Keratinocyte (primary cell): ENCODE measurements around the gene KDM3A. TPM values are rescaled to one million over a fixed set of nuclear protein-coding genes. Genes with fewer than 3 reads are reported as not detected.

Source experiments
- DNase-seq: peaks from one replicate; pipeline ENCODE4 v3.0.0-alpha.2; 2011; ENCODE audit warnings: low read depth, missing footprints, low spot score
- FAIRE-seq: peaks from 2 replicates; lab custom pipeline; 2011; peaks lifted over from hg19 to GRCh38; lab: Jason Lieb, UNC
- H2AFZ ChIP-seq: 2 replicates; pipeline ENCODE4 v1.6.0; 2012; ENCODE audit warnings: low read length, control low read depth, inconsistent platforms; ENCODE audit not compliant: control insufficient read depth
- H3K27ac ChIP-seq: 2 replicates; pipeline ENCODE4 v1.5.1; 2011; ENCODE audit warnings: low read length; ENCODE audit not compliant: control insufficient read depth, insufficient read depth
- H3K27me3 ChIP-seq: 3 replicates; pipeline ENCODE4 v1.6.0; 2011; ENCODE audit warnings: low read length; ENCODE audit not compliant: control insufficient read depth, insufficient read depth; ENCODE audit errors: extremely low read depth
- H3K36me3 ChIP-seq, 2 experiments: 2 replicates in 1 of 2; 3 replicates in 1 of 2; pipeline ENCODE4 v1.5.1; 2011; ENCODE audit warnings: low read length in 2 of 2, mild to moderate bottlenecking in 1 of 2; ENCODE audit not compliant: control insufficient read depth in 2 of 2, insufficient read depth in 2 of 2; ENCODE audit errors: extremely low read depth in 1 of 2
- H3K4me1 ChIP-seq: 3 replicates; pipeline ENCODE4 v1.5.1; 2011; ENCODE audit warnings: low read length; ENCODE audit not compliant: control insufficient read depth, insufficient read depth; ENCODE audit errors: extremely low read depth
- H3K4me2 ChIP-seq: 3 replicates; pipeline ENCODE4 v1.6.0; 2011; ENCODE audit warnings: low read depth, low read length; ENCODE audit not compliant: control insufficient read depth, insufficient read depth; ENCODE audit errors: extremely low read depth
- H3K4me3 ChIP-seq, 3 experiments: fragments of 200-600 bp in 1 of 3; sonication (generic) in 1 of 3; 2 replicates in 2 of 3; 3 replicates in 1 of 3; pipeline ENCODE4 v1.5.1; 2011 to 2016; ENCODE audit warnings: low read length in 3 of 3, mild to moderate bottlenecking in 3 of 3, control low read depth in 2 of 3, inconsistent platforms in 1 of 3, low read depth in 1 of 3, mixed read lengths in 1 of 3, mixed run types in 1 of 3, moderate library complexity in 1 of 3; ENCODE audit not compliant: control insufficient read depth in 2 of 3, insufficient read depth in 2 of 3; ENCODE audit errors: extremely low read depth in 1 of 3
- H3K79me2 ChIP-seq: 2 replicates; pipeline ENCODE4 v1.6.0; 2012; ENCODE audit warnings: low read length; ENCODE audit not compliant: control insufficient read depth, insufficient read depth
- H3K9ac ChIP-seq: 3 replicates; pipeline ENCODE4 v1.6.0; 2011; ENCODE audit warnings: low read length; ENCODE audit not compliant: control insufficient read depth, insufficient read depth; ENCODE audit errors: extremely low read depth
- H3K9me1 ChIP-seq: 3 replicates; pipeline ENCODE4 v1.6.0; 2011; ENCODE audit warnings: low read length; ENCODE audit not compliant: control insufficient read depth, insufficient read depth; ENCODE audit errors: extremely low read depth
- H3K9me3 ChIP-seq: 2 replicates; pipeline ENCODE4 v1.5.1; 2012; ENCODE audit warnings: low read depth, low read length; ENCODE audit not compliant: control insufficient read depth
- H4K20me1 ChIP-seq: 3 replicates; pipeline ENCODE4 v1.6.0; 2011; ENCODE audit warnings: low read length; ENCODE audit not compliant: control insufficient read depth, insufficient read depth; ENCODE audit errors: extremely low read depth
- EZH2 ChIP-seq: IDR thresholded peaks from one replicate; pipeline ENCODE4 v1.6.1; 2012; ENCODE audit warnings: inconsistent platforms, mild to moderate bottlenecking, low read length, moderate library complexity
- dilution Hi-C: fragments of 300-500 bp; cut with MboI; formaldehyde crosslinking; loops from one replicate; pipeline ENCODE4 v1.7.0; 2020; ENCODE audit warnings: low sequenced_read_pairs; ENCODE audit not compliant: extremely low pct_ligation_motif_present
- polyA plus RNA-seq, 5 experiments: library from polyadenylated mRNA; depleted of rRNA in 3 of 5; stranded (reverse) in 3 of 5; stranded (forward) in 1 of 5; unstranded in 1 of 5; fragments of >200 nt; gene quantifications; 1 replicate in 1 of 5; 2 replicates in 3 of 5; 3 replicates in 1 of 5; pipeline versions ENCODE4 v1.2.1 to v1.2.3, GENCODE V29; 2011 to 2012; ENCODE audit warnings: missing spikeins in 2 of 5, low read depth in 1 of 5, low replicate concordance in 1 of 5
- TF ChIP-seq, protein P1 (sequence below), 3 experiments: IDR thresholded peaks in 1 of 3; conservative IDR thresholded peaks in 1 of 3; optimal IDR thresholded peaks in 1 of 3; 2 replicates in 2 of 3; 3 replicates in 1 of 3; pipeline versions ENCODE3 to v1.5.1; 2011; ENCODE audit warnings: low read length in 3 of 3, mild to moderate bottlenecking in 3 of 3, moderate library complexity in 2 of 3, control low read depth in 1 of 3, inconsistent platforms in 1 of 3; ENCODE audit not compliant: insufficient read depth in 2 of 3; ENCODE audit errors: extremely low read depth in 1 of 3

The KDM3A gene
- polyA plus RNA-seq, 1 donor (not counting 4 experiments of a cell fraction or from before 2014, with no cell fraction given): 32.9 TPM

DNA sequence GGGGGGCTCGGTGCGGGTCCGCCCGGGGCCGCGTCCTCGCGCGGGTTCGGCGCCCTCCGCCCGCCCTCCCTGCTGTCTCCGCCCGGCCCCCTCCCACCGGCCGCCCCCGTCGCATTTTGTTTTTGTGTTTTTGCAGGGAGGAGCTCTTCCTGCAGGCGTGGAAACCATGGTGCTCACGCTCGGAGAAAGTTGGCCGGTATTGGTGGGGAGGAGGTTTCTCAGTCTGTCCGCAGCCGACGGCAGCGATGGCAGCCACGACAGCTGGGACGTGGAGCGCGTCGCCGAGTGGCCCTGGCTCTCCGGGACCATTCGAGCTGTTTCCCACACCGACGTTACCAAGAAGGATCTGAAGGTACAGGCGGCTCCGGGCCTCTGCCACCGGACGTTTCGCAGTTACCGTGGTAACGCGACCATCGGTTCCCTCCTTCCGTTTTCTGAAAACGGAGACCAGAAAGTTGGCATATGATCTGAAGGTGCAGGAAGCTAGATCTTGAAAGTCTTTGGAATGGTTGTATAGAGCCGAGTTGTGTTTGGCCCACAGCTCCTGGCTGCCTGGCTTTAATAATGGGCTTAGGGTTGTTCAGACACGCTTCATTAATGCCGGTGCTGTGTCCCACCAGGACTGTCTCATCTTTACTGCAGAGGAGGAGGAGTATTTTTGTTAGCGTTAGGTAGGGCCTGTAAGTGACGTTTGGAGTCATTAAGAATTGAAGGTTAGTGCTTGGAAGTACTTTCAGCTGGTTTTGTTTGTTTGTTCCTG, 891 bp downstream of the KDM3A start:
- H3K79me2 ChIP-seq: peaks cover 31% of the 10 kb centered on the region
- peak; percentile 32 for FAIRE-seq
- peak overlapping the region; percentile 76 for H2AFZ ChIP-seq
- TF ChIP-seq, protein P1, sequence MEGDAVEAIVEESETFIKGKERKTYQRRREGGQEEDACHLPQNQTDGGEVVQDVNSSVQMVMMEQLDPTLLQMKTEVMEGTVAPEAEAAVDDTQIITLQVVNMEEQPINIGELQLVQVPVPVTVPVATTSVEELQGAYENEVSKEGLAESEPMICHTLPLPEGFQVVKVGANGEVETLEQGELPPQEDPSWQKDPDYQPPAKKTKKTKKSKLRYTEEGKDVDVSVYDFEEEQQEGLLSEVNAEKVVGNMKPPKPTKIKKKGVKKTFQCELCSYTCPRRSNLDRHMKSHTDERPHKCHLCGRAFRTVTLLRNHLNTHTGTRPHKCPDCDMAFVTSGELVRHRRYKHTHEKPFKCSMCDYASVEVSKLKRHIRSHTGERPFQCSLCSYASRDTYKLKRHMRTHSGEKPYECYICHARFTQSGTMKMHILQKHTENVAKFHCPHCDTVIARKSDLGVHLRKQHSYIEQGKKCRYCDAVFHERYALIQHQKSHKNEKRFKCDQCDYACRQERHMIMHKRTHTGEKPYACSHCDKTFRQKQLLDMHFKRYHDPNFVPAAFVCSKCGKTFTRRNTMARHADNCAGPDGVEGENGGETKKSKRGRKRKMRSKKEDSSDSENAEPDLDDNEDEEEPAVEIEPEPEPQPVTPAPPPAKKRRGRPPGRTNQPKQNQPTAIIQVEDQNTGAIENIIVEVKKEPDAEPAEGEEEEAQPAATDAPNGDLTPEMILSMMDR (optimal IDR thresholded peaks at IDR 0.05 in 1 of 3, IDR thresholded peaks at IDR 0.05 in 1 of 3, conservative IDR thresholded peaks at IDR 0.05 in 1 of 3; ENCODE audit: extremely low read depth in 1 of 3, insufficient read depth in 2 of 3, low read length in 3 of 3): no peak
- no peak for TF ChIP-seq EZH2
- peak overlapping the region; percentile 70 for H3K4me2 ChIP-seq
- peaks cover 0 to 3% of the 10 kb centered on the region in 2 experiments for H3K36me3 ChIP-seq
- H3K27me3 ChIP-seq: no peaks in the 10 kb centered on the region
- no peaks in the 10 kb centered on the region for H3K9me1 ChIP-seq
- dilution Hi-C loops: no loop called here
- H3K9ac ChIP-seq: peak overlapping the region; percentile 79
- H3K4me1 ChIP-seq: peaks cover 10% of the 10 kb centered on the region
- peak overlapping the region; percentile 63 to 75 (median 72) for H3K4me3 ChIP-seq
- H4K20me1 ChIP-seq: no peaks in the 10 kb centered on the region
- no peaks in the 10 kb centered on the region for H3K9me3 ChIP-seq
- peak overlapping the region; percentile 98 for H3K27ac ChIP-seq
- DNase-seq: no peak

DNA sequence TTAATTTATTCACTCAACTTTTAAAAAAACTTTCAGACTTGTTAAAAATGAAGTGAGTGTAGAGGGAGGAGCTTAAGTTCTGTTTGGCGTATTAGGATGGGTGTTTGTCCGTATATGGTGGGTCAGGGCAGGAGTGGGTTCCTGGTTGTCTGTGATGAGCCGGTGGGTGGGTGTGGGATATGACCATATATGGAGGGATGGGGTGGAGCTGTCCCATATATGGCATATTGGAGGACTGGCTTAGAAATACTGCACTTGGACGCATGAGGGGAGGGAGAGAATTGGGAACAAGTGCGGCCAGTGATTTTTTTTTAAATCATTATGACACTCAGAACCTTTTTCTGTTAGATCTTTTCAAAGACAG, 1.5 kb downstream of the KDM3A start:
- peak overlapping the region; percentile 63 to 75 (median 72) for H3K4me3 ChIP-seq
- peak; percentile 84 for FAIRE-seq
- peaks cover 0 to 3% of the 10 kb centered on the region in 2 experiments for H3K36me3 ChIP-seq
- peak overlapping the region; percentile 98 for H3K27ac ChIP-seq
- no peaks in the 10 kb centered on the region for H4K20me1 ChIP-seq
- peaks cover 32% of the 10 kb centered on the region for H3K79me2 ChIP-seq
- H3K27me3 ChIP-seq: no peaks in the 10 kb centered on the region
- no peaks in the 10 kb centered on the region for H3K9me3 ChIP-seq
- H3K4me1 ChIP-seq: peaks cover 10% of the 10 kb centered on the region
- no peak for TF ChIP-seq EZH2
- TF ChIP-seq, protein P1 (optimal IDR thresholded peaks at IDR 0.05 in 1 of 3, IDR thresholded peaks at IDR 0.05 in 1 of 3, conservative IDR thresholded peaks at IDR 0.05 in 1 of 3; ENCODE audit: extremely low read depth in 1 of 3, insufficient read depth in 2 of 3, low read length in 3 of 3): no peak
- DNase-seq: peak; percentile 23
- dilution Hi-C loops: no loop called here
- peak overlapping the region; percentile 79 for H3K9ac ChIP-seq
- H2AFZ ChIP-seq: no peak overlapping the region
- no peaks in the 10 kb centered on the region for H3K9me1 ChIP-seq
- H3K4me2 ChIP-seq: peak overlapping the region; percentile 70
